HepG2 (cell line): ENCODE data around the gene DNAJC5. TPM values are rescaled to one million over a fixed set of nuclear protein-coding genes. Genes with fewer than 3 reads are reported as not detected.

ENCODE experiments used
- EEA1 ChIP-seq: sonication (generic); formaldehyde crosslinking; IDR thresholded peaks from 2 replicates; pipeline ENCODE4 v1.5.1; 2020; ENCODE audit warnings: mild to moderate bottlenecking, missing genetic modification reagents, borderline replicate concordance
- EZH2 ChIP-seq: conservative IDR thresholded peaks from 2 replicates; pipeline ENCODE4 v1.6.1; 2012; ENCODE audit warnings: mild to moderate bottlenecking, low read depth, low read length, moderate library complexity
- FIP1L1 ChIP-seq: fragments of 200-400 bp; formaldehyde crosslinking; IDR thresholded peaks from 2 replicates; pipeline ENCODE4 v1.6.1; 2018; ENCODE audit warnings: low read depth, mild to moderate bottlenecking, low read length, moderate library complexity, borderline replicate concordance; ENCODE audit not compliant: insufficient read depth
- HNRNPLL ChIP-seq: fragments of 200-400 bp; formaldehyde crosslinking; IDR thresholded peaks from 2 replicates; pipeline ENCODE4 v1.6.1; 2017; ENCODE audit warnings: mild to moderate bottlenecking, low read depth, low read length; ENCODE audit not compliant: poor library complexity, severe bottlenecking
- HOXD1 ChIP-seq: sonication (generic); formaldehyde crosslinking; IDR thresholded peaks from 2 replicates; pipeline ENCODE4 v1.5.0; 2020; ENCODE audit warnings: missing genetic modification reagents
- IRX3 ChIP-seq: sonication (generic); formaldehyde crosslinking; IDR thresholded peaks from 2 replicates; pipeline ENCODE4 v1.8.1; 2023; ENCODE audit warnings: mild to moderate bottlenecking, low read depth, missing genetic modification reagents, borderline replicate concordance
- ISX ChIP-seq: sonication (generic); formaldehyde crosslinking; conservative IDR thresholded peaks from 2 replicates; pipeline ENCODE4 v1.5.0; 2020; ENCODE audit warnings: missing genetic modification reagents
- MIER3 ChIP-seq: IDR thresholded peaks from 2 replicates; pipeline ENCODE4 v1.6.1; 2016; ENCODE audit warnings: missing compliant biosample characterization, borderline replicate concordance
- RFXAP ChIP-seq: sonication (generic); formaldehyde crosslinking; IDR thresholded peaks from 2 replicates; pipeline ENCODE4 v1.4.0; 2020; ENCODE audit warnings: missing genetic modification reagents, borderline replicate concordance
- SIN3A ChIP-seq: IDR thresholded peaks from 2 replicates; pipeline ENCODE4 v1.6.1; 2011; ENCODE audit warnings: low read depth, mild to moderate bottlenecking, control low read depth, low read length, borderline replicate concordance
- ZBTB39 ChIP-seq: sonication (generic); formaldehyde crosslinking; IDR thresholded peaks from 2 replicates; pipeline ENCODE4 v1.5.0; 2020; ENCODE audit warnings: missing genetic modification reagents
- ZBTB7A ChIP-seq: sonication (generic); formaldehyde crosslinking; IDR thresholded peaks from 2 replicates; pipeline ENCODE4 v1.8.0; 2022; ENCODE audit warnings: mild to moderate bottlenecking, missing genetic modification reagents
- ZBTB8A ChIP-seq: sonication (generic); formaldehyde crosslinking; IDR thresholded peaks from 2 replicates; pipeline ENCODE4 v1.4.0; 2020; ENCODE audit warnings: mild to moderate bottlenecking, low read depth, missing genetic modification reagents, borderline replicate concordance
- ZEB1 ChIP-seq: IDR thresholded peaks from 2 replicates; pipeline ENCODE4 v1.6.1; 2012; ENCODE audit warnings: mild to moderate bottlenecking, low read depth, inconsistent platforms; ENCODE audit not compliant: insufficient replicate concordance
- ZIK1 ChIP-seq: sonication (generic); formaldehyde crosslinking; IDR thresholded peaks from 2 replicates; pipeline ENCODE4 v1.5.0; 2020; ENCODE audit warnings: mild to moderate bottlenecking, low read depth, missing genetic modification reagents, borderline replicate concordance
- ZNF546 ChIP-seq: sonication (generic); formaldehyde crosslinking; conservative IDR thresholded peaks from 2 replicates; pipeline ENCODE4 v1.8.1; 2023; ENCODE audit warnings: mild to moderate bottlenecking, missing genetic modification reagents
- ZNF644 ChIP-seq: IDR thresholded peaks from 2 replicates; pipeline ENCODE4 v1.6.1; 2016; ENCODE audit warnings: low read depth
- ZNF761 ChIP-seq: sonication (generic); formaldehyde crosslinking; conservative IDR thresholded peaks from 2 replicates; pipeline ENCODE4 v1.4.0; 2020; ENCODE audit warnings: mild to moderate bottlenecking, missing genetic modification reagents
- polyA plus RNA-seq, 8 experiments: library from polyadenylated mRNA; depleted of rRNA in 3 of 8; stranded (reverse) in 7 of 8; unstranded in 1 of 8; fragments of >200 nt; fragmentation: Illumina TruSeq in 4 of 8; extraction: Trizol in 4 of 8; gene quantifications; 2 replicates each; pipeline versions ENCODE4 v1.2.1 to v1.2.3, GENCODE V29; 2011 to 2016; ENCODE audit warnings: low read depth in 4 of 8, missing spikeins in 1 of 8, mixed read lengths in 1 of 8; ENCODE audit not compliant: insufficient read depth in 1 of 8
- total RNA-seq, 5 experiments: library from RNA; depleted of rRNA; stranded (reverse); fragments of >200 nt; fragmentation: Illumina TruSeq; extraction: Trizol; gene quantifications; 2 replicates each; pipeline ENCODE4 v1.2.3, GENCODE V29; 2016; ENCODE audit warnings: low read depth in 1 of 5
- TF ChIP-seq, protein P1 (sequence below): sonication (generic); formaldehyde crosslinking; IDR thresholded peaks from 2 replicates; pipeline ENCODE4; 2020; ENCODE audit warnings: missing genetic modification reagents, mild to moderate bottlenecking, borderline replicate concordance
- TF ChIP-seq, protein P2 (sequence below): sonication (generic); formaldehyde crosslinking; IDR thresholded peaks from 2 replicates; pipeline ENCODE4 v1.8.0; 2023; ENCODE audit warnings: mild to moderate bottlenecking, missing genetic modification reagents

The DNAJC5 gene
- total and polyA plus RNA-seq, 2 of the 13 experiments (the other 11 are each of a cell fraction or from before 2014, with no cell fraction given), result 42.8 to 64.5 TPM

DNA sequence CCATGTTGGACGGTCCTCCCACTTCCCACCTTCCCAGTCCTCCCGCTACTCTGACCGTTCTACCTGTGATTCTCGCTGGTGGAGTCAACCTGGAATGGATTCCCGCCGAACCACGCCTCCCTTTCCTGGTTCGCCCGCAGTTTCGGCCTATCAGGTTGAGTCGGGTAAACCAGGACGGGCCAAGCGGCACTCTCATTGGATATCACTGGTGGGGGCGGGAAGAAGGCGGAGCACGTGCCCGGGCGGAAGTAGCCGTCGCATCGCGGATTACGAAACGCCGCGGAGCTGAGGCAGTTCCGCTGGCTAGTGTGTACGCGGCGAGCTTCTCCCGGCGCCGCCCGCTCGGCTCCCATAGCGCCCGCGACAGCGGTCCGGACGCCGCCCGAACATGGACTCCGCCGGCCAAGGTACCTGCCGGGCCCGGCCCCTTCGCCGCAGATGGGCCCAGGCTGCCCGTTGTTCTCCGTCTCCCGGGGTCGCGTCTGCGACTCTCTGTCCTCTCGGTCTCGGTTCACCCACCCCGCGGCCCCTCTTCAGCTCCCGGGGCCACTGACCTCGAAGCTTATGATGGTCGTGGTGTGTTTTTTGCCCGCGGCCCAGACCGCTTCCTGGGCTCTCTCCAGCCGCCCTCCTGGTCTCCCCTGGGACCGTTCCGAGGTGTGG is 29.8 kb upstream of the DNAJC5 start, which contains the start of gene TPD52L2 (continued):
- TF ChIP-seq FIP1L1 (no peak), EZH2 (no peak), ZNF644 (CRISPR knock-in tag) (peak; percentile 74), ZIK1 (CRISPR knock-in tag) (peak; percentile 90; the same call in 1 of the 2 replicates), ZBTB7A (CRISPR knock-in tag) (peak; percentile 91), MIER3 (CRISPR knock-in tag) (peak; percentile 96), HOXD1 (CRISPR knock-in tag) (peak; percentile 82), EEA1 (CRISPR knock-in tag) (peak; percentile 97), ZBTB8A (CRISPR knock-in tag) (no peak), ZBTB39 (CRISPR knock-in tag) (no peak), IRX3 (CRISPR knock-in tag) (peak; percentile 91; the same call in 1 of the 2 replicates), ISX (CRISPR knock-in tag) (peak; percentile 83; the same call in 1 of the 2 replicates), ZNF761 (0 out of 2 replicates have a peak, but pooled peaks have one; percentile 66), ZNF546 (CRISPR knock-in tag) (peak; percentile 97), HNRNPLL (peak; percentile 91), ZEB1 (peak; percentile 70), SIN3A (peak; percentile 97), RFXAP (CRISPR knock-in tag) (peak; percentile 98)
- TF ChIP-seq, protein P1, sequence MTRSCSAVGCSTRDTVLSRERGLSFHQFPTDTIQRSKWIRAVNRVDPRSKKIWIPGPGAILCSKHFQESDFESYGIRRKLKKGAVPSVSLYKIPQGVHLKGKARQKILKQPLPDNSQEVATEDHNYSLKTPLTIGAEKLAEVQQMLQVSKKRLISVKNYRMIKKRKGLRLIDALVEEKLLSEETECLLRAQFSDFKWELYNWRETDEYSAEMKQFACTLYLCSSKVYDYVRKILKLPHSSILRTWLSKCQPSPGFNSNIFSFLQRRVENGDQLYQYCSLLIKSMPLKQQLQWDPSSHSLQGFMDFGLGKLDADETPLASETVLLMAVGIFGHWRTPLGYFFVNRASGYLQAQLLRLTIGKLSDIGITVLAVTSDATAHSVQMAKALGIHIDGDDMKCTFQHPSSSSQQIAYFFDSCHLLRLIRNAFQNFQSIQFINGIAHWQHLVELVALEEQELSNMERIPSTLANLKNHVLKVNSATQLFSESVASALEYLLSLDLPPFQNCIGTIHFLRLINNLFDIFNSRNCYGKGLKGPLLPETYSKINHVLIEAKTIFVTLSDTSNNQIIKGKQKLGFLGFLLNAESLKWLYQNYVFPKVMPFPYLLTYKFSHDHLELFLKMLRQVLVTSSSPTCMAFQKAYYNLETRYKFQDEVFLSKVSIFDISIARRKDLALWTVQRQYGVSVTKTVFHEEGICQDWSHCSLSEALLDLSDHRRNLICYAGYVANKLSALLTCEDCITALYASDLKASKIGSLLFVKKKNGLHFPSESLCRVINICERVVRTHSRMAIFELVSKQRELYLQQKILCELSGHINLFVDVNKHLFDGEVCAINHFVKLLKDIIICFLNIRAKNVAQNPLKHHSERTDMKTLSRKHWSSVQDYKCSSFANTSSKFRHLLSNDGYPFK (CRISPR knock-in tag), result peak; percentile 93
- TF ChIP-seq, protein P2, sequence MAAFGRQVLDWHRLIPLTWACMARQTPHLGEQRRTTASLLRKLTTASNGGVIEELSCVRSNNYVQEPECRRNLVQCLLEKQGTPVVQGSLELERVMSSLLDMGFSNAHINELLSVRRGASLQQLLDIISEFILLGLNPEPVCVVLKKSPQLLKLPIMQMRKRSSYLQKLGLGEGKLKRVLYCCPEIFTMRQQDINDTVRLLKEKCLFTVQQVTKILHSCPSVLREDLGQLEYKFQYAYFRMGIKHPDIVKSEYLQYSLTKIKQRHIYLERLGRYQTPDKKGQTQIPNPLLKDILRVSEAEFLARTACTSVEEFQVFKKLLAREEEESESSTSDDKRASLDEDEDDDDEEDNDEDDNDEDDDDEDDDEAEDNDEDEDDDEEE, result no peak; the same call in 1 of the 2 replicates
